HepG2 (cell line): ENCODE measurements around the gene CYB5D1. TPM values are rescaled to one million over a fixed set of nuclear protein-coding genes. Genes with fewer than 3 reads are reported as not detected.
A peak's percentile ranks its signal among the peaks of the same experiment; 100 is the strongest.

ENCODE experiments used
- CHD4 ChIP-seq: fragments of 200-600 bp; sonication (generic); IDR thresholded peaks from 2 replicates; pipeline ENCODE4 v1.7.0; 2017; ENCODE audit warnings: mild to moderate bottlenecking, low read length, borderline replicate concordance
- HNRNPH1 ChIP-seq: fragments of 200-400 bp; formaldehyde crosslinking; optimal IDR thresholded peaks from 2 replicates; pipeline ENCODE3; 2017; ENCODE audit warnings: mild to moderate bottlenecking, low read depth, low read length
- HOXA9 ChIP-seq: sonication (generic); formaldehyde crosslinking; IDR thresholded peaks from 2 replicates; pipeline ENCODE4 v1.8.1; 2022; ENCODE audit warnings: missing genetic modification reagents, mild to moderate bottlenecking, moderate library complexity, borderline replicate concordance
- JUND ChIP-seq: sonication (generic); formaldehyde crosslinking; IDR thresholded peaks from 2 replicates; pipeline ENCODE4 v1.8.0; 2022; ENCODE audit warnings: mild to moderate bottlenecking, missing genetic modification reagents
- KDM5B ChIP-seq: sonication (generic); formaldehyde crosslinking; IDR thresholded peaks from 2 replicates; pipeline ENCODE4 v1.4.0; 2020; ENCODE audit warnings: missing genetic modification reagents, mild to moderate bottlenecking, borderline replicate concordance
- MBD4 ChIP-seq: IDR thresholded peaks from 2 replicates; pipeline ENCODE4 v1.6.1; 2012; ENCODE audit warnings: low read length, inconsistent platforms, borderline replicate concordance
- TAF1 ChIP-seq: sonication (generic); formaldehyde crosslinking; IDR thresholded peaks from 2 replicates; pipeline ENCODE4 v1.4.0; 2020; ENCODE audit warnings: missing genetic modification reagents
- TCF12 ChIP-seq, 2 experiments: fragments of 450-650 bp in 1 of 2; sonication (generic) in 1 of 2; formaldehyde crosslinking in 1 of 2; IDR thresholded peaks; 2 replicates each; pipeline versions ENCODE4 v1.6.1 to v1.8.0; 2017 to 2022; ENCODE audit warnings: antibody characterized with exemption in 1 of 2, mild to moderate bottlenecking in 1 of 2, missing genetic modification reagents in 1 of 2, moderate library complexity in 1 of 2
- TSC22D2 ChIP-seq: sonication (generic); formaldehyde crosslinking; IDR thresholded peaks from 2 replicates; pipeline ENCODE4 v1.5.1; 2020; ENCODE audit warnings: missing genetic modification reagents, mild to moderate bottlenecking, borderline replicate concordance
- ZFY ChIP-seq: sonication (generic); formaldehyde crosslinking; IDR thresholded peaks from 2 replicates; pipeline ENCODE4 v1.4.0; 2020; ENCODE audit warnings: missing genetic modification reagents
- ZNF160 ChIP-seq: sonication (generic); formaldehyde crosslinking; IDR thresholded peaks from 2 replicates; pipeline ENCODE4 v1.8.0; 2022; ENCODE audit warnings: mild to moderate bottlenecking, inconsistent platforms, missing genetic modification reagents
- ZNF441 ChIP-seq: sonication (generic); formaldehyde crosslinking; IDR thresholded peaks from 2 replicates; pipeline ENCODE4 v1.7.0; 2021; ENCODE audit warnings: missing genetic modification reagents, borderline replicate concordance
- ZNF776 ChIP-seq: sonication (generic); formaldehyde crosslinking; IDR thresholded peaks from 2 replicates; pipeline ENCODE4 v1.4.0; 2020; ENCODE audit warnings: mild to moderate bottlenecking, missing genetic modification reagents
- polyA plus RNA-seq, 8 experiments: library from polyadenylated mRNA; depleted of rRNA in 3 of 8; stranded (reverse) in 7 of 8; unstranded in 1 of 8; fragments of >200 nt; fragmentation: Illumina TruSeq in 4 of 8; extraction: Trizol in 4 of 8; gene quantifications; 2 replicates each; pipeline versions ENCODE4 v1.2.1 to v1.2.3, GENCODE V29; 2011 to 2016; ENCODE audit warnings: low read depth in 4 of 8, missing spikeins in 1 of 8, mixed read lengths in 1 of 8; ENCODE audit not compliant: insufficient read depth in 1 of 8
- total RNA-seq, 5 experiments: library from RNA; depleted of rRNA; stranded (reverse); fragments of >200 nt; fragmentation: Illumina TruSeq; extraction: Trizol; gene quantifications; 2 replicates each; pipeline ENCODE4 v1.2.3, GENCODE V29; 2016; ENCODE audit warnings: low read depth in 1 of 5
- TF ChIP-seq, protein P1 (sequence below): sonication (generic); formaldehyde crosslinking; IDR thresholded peaks from 2 replicates; pipeline ENCODE4 v1.5.1; 2020; ENCODE audit warnings: missing genetic modification reagents, mild to moderate bottlenecking, borderline replicate concordance
- TF ChIP-seq, protein P2 (sequence below): sonication (generic); formaldehyde crosslinking; conservative IDR thresholded peaks from 2 replicates; pipeline ENCODE4 v1.4.0; 2020; ENCODE audit warnings: missing genetic modification reagents
- TF ChIP-seq, protein P3 (sequence below): sonication (generic); formaldehyde crosslinking; IDR thresholded peaks from 2 replicates; pipeline ENCODE4 v1.5.0; 2020; ENCODE audit warnings: missing genetic modification reagents
- TF ChIP-seq, protein P4 (sequence below): IDR thresholded peaks from 2 replicates; pipeline ENCODE4 v1.6.1; 2016; ENCODE audit warnings: low read depth, control low read depth

The CYB5D1 gene
- total and polyA plus RNA-seq, 2 of the 13 experiments (the other 11 are each of a cell fraction or from before 2014, with no cell fraction given), result 8.9 to 17.0 TPM

DNA sequence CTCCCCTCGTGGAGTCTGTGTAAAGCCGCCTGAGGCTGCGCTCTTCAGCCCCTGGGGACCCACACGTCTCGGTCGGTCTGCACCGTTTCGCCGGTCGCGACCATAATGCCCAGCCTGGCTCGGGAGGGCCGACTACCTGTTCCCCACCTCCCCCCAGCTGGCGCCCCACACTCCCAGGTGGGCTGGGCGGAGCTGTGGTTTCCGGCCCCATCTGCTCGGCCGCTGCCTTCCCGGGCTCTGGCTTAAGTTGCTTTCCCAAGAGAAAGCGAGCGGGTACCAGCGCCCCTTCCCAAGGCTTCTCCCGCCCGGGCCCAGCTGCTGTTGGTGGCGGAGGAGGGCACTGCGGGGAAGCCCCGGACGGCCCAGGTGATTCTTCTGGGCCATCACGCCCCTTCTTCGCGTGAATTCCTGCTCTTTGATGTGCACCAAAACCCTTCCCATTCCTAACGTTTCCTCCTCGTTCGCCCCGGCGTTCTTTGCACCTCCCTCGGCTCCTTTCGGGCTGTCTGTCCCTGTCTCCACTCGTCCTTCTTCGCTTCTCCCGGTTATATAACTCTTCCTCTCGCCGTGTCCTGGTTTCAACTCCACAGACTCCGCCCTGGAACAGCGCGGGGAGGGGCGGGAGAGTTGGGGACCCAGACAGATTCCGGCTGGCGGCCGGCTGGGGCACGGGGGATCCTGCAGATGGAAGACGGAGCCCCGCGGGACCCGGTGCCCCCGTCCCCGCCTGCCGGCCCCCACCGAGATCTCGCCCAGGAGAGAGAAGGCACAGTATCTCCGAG is 21.8 kb upstream of the CYB5D1 start (continued):
- TF ChIP-seq TAF1 (CRISPR knock-in tag) (peak; percentile 39; the same call in 1 of the 2 replicates), JUND (no peak), KDM5B (CRISPR knock-in tag) (peak; percentile 66; the same call in 1 of the 2 replicates), ZFY (CRISPR knock-in tag) (peak; percentile 16; the same call in 1 of the 2 replicates), TSC22D2 (CRISPR knock-in tag) (no peak), ZNF160 (CRISPR knock-in tag) (peak; percentile 25; the same call in 1 of the 2 replicates), HOXA9 (0 out of 2 replicates have a peak, but pooled peaks have one; percentile 7), ZNF776 (CRISPR knock-in tag) (no peak), MBD4 (no peak), ZNF441 (CRISPR knock-in tag) (peak; percentile 26), TCF12 (IDR thresholded peaks at IDR 0.05) (no peak), TCF12 (CRISPR knock-in tag; IDR thresholded peaks at IDR 0.05) (no peak), HNRNPH1 (peak; percentile 73), CHD4 (peak; percentile 48; the same call in 1 of the 2 replicates)
- TF ChIP-seq, protein P1, sequence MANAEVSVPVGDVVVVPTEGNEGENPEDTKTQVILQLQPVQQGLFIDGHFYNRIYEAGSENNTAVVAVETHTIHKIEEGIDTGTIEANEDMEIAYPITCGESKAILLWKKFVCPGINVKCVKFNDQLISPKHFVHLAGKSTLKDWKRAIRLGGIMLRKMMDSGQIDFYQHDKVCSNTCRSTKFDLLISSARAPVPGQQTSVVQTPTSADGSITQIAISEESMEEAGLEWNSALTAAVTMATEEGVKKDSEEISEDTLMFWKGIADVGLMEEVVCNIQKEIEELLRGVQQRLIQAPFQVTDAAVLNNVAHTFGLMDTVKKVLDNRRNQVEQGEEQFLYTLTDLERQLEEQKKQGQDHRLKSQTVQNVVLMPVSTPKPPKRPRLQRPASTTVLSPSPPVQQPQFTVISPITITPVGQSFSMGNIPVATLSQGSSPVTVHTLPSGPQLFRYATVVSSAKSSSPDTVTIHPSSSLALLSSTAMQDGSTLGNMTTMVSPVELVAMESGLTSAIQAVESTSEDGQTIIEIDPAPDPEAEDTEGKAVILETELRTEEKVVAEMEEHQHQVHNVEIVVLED (CRISPR knock-in tag), result peak; percentile 14; the same call in 1 of the 2 replicates
- TF ChIP-seq, protein P2, sequence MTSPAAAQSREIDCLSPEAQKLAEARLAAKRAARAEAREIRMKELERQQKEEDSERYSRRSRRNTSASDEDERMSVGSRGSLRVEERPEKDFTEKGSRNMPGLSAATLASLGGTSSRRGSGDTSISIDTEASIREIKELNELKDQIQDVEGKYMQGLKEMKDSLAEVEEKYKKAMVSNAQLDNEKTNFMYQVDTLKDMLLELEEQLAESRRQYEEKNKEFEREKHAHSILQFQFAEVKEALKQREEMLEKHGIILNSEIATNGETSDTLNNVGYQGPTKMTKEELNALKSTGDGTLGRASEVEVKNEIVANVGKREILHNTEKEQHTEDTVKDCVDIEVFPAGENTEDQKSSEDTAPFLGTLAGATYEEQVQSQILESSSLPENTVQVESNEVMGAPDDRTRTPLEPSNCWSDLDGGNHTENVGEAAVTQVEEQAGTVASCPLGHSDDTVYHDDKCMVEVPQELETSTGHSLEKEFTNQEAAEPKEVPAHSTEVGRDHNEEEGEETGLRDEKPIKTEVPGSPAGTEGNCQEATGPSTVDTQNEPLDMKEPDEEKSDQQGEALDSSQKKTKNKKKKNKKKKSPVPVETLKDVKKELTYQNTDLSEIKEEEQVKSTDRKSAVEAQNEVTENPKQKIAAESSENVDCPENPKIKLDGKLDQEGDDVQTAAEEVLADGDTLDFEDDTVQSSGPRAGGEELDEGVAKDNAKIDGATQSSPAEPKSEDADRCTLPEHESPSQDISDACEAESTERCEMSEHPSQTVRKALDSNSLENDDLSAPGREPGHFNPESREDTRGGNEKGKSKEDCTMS (CRISPR knock-in tag), result no peak
- TF ChIP-seq, protein P3, sequence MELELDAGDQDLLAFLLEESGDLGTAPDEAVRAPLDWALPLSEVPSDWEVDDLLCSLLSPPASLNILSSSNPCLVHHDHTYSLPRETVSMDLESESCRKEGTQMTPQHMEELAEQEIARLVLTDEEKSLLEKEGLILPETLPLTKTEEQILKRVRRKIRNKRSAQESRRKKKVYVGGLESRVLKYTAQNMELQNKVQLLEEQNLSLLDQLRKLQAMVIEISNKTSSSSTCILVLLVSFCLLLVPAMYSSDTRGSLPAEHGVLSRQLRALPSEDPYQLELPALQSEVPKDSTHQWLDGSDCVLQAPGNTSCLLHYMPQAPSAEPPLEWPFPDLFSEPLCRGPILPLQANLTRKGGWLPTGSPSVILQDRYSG, result peak; percentile 54; the same call in 1 of the 2 replicates
- TF ChIP-seq, protein P4, sequence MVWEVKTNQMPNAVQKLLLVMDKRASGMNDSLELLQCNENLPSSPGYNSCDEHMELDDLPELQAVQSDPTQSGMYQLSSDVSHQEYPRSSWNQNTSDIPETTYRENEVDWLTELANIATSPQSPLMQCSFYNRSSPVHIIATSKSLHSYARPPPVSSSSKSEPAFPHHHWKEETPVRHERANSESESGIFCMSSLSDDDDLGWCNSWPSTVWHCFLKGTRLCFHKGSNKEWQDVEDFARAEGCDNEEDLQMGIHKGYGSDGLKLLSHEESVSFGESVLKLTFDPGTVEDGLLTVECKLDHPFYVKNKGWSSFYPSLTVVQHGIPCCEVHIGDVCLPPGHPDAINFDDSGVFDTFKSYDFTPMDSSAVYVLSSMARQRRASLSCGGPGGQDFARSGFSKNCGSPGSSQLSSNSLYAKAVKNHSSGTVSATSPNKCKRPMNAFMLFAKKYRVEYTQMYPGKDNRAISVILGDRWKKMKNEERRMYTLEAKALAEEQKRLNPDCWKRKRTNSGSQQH (CRISPR knock-in tag), result peak; percentile 39; the same call in 1 of the 2 replicates
